Liver (tissue), 9 donors: ENCODE data around the gene RHO. TPM values are rescaled to one million over a fixed set of nuclear protein-coding genes. Genes with fewer than 3 reads are reported as not detected.

ENCODE experiments used
- DNase-seq: peaks from one replicate; pipeline ENCODE4 v3.0.0-alpha.2; 2017; ENCODE audit warnings: low spot score
- H3K27ac ChIP-seq, 2 donors: one replicate each; pipeline ENCODE4 v1.7.0; 2013; ENCODE audit warnings: inconsistent platforms in 2 of 2, low read length in 2 of 2, control low read depth in 1 of 2, low read depth in 1 of 2, mild to moderate bottlenecking in 1 of 2
- H3K27me3 ChIP-seq, 4 donors: one replicate each; pipeline versions ENCODE4 v1.6.1 to v1.7.0; 2013; ENCODE audit warnings: low read length in 3 of 4, inconsistent platforms in 1 of 4, mild to moderate bottlenecking in 1 of 4, moderate library complexity in 1 of 4; ENCODE audit not compliant: control insufficient read depth in 4 of 4, insufficient read depth in 4 of 4
- H3K36me3 ChIP-seq, 4 donors: one replicate each; pipeline versions ENCODE4 v1.6.1 to v1.7.0; 2013; ENCODE audit warnings: low read length in 3 of 4, mild to moderate bottlenecking in 3 of 4, low read depth in 1 of 4, moderate library complexity in 1 of 4; ENCODE audit not compliant: control insufficient read depth in 4 of 4, insufficient read depth in 3 of 4
- H3K4me1 ChIP-seq, 4 donors: one replicate each; pipeline versions ENCODE4 v1.6.1 to v1.7.0; 2013; ENCODE audit warnings: low read length in 3 of 4, mild to moderate bottlenecking in 3 of 4, moderate library complexity in 1 of 4; ENCODE audit not compliant: control insufficient read depth in 4 of 4, insufficient read depth in 4 of 4
- H3K4me3 ChIP-seq, 3 donors: one replicate each; pipeline versions ENCODE4 v1.6.1 to v1.7.0; 2013; ENCODE audit warnings: low read length in 3 of 3, control low read depth in 1 of 3, low read depth in 1 of 3, mild to moderate bottlenecking in 1 of 3
- H3K9ac ChIP-seq, 2 donors: one replicate each; pipeline ENCODE4 v1.7.0; 2013; ENCODE audit warnings: low read length in 2 of 2, mild to moderate bottlenecking in 2 of 2, moderate library complexity in 2 of 2, control low read depth in 1 of 2, low read depth in 1 of 2
- H3K9me3 ChIP-seq, 4 donors: one replicate each; pipeline versions ENCODE4 v1.6.1 to v1.7.0; 2013; ENCODE audit warnings: low read length in 3 of 4; ENCODE audit not compliant: control insufficient read depth in 4 of 4
- EGR1 ChIP-seq, 2 donors: IDR thresholded peaks; 2 replicates each; pipeline ENCODE4 v1.6.1; 2016 to 2018; ENCODE audit warnings: antibody characterized with exemption in 2 of 2, low read depth in 2 of 2
- FOXA2 ChIP-seq: IDR thresholded peaks from 2 replicates; pipeline ENCODE4 v1.6.1; 2016; ENCODE audit warnings: antibody characterized with exemption
- HNF4A ChIP-seq, 2 donors: conservative IDR thresholded peaks; 2 replicates each; pipeline ENCODE4 v1.6.1; 2016; ENCODE audit warnings: antibody characterized with exemption in 2 of 2, mild to moderate bottlenecking in 2 of 2
- HNF4G ChIP-seq: IDR thresholded peaks from 2 replicates; pipeline ENCODE4 v1.6.1; 2016; ENCODE audit warnings: antibody characterized with exemption
- JUND ChIP-seq, 2 donors: IDR thresholded peaks; 2 replicates each; pipeline ENCODE4 v1.6.1; 2016; ENCODE audit warnings: antibody characterized with exemption in 2 of 2
- MAX ChIP-seq: IDR thresholded peaks from 2 replicates; pipeline ENCODE4 v1.6.1; 2016; ENCODE audit warnings: antibody characterized with exemption
- NR2F2 ChIP-seq: IDR thresholded peaks from 2 replicates; pipeline ENCODE4 v1.6.1; 2016; ENCODE audit warnings: antibody characterized with exemption
- RAD21 ChIP-seq, 2 donors: IDR thresholded peaks; 2 replicates each; pipeline ENCODE4 v1.6.1; 2016; ENCODE audit warnings: antibody characterized with exemption in 2 of 2, mild to moderate bottlenecking in 2 of 2
- REST ChIP-seq: IDR thresholded peaks from 2 replicates; pipeline ENCODE4 v1.6.1; 2016; ENCODE audit warnings: antibody characterized with exemption, mild to moderate bottlenecking
- RXRA ChIP-seq, 2 donors: IDR thresholded peaks; 2 replicates each; pipeline ENCODE4 v1.6.1; 2017 to 2018; ENCODE audit warnings: antibody characterized with exemption in 2 of 2, mild to moderate bottlenecking in 1 of 2
- SP1 ChIP-seq: IDR thresholded peaks from 2 replicates; pipeline ENCODE4 v1.6.1; 2018; ENCODE audit warnings: antibody characterized with exemption, mild to moderate bottlenecking
- TAF1 ChIP-seq: conservative IDR thresholded peaks from 2 replicates; pipeline ENCODE4 v1.6.1; 2016; ENCODE audit warnings: antibody characterized with exemption, mild to moderate bottlenecking
- YY1 ChIP-seq: IDR thresholded peaks from 2 replicates; pipeline ENCODE4 v1.6.1; 2016; ENCODE audit warnings: antibody characterized with exemption, mild to moderate bottlenecking
- WGBS: extraction: QIAGEN DNeasy Blood & Tissue Kit; methylation state at CpG from one replicate; pipeline ENCODE4 v1.1.7; 2013; 5-methylcytosine and 5-hydroxymethylcytosine counted together
- polyA plus RNA-seq, 2 donors: library from polyadenylated mRNA; stranded (reverse) in 1 of 2; unstranded in 1 of 2; fragments of 200-250 nt in 1 of 2; fragments of >200 nt in 1 of 2; fragmentation: Nextera tagmentation in 1 of 2; extraction: Ambion mirVana in 1 of 2; gene quantifications; one replicate each; pipeline versions ENCODE4 v1.2.1 to v1.2.3, GENCODE V29; 2013 to 2015
- total RNA-seq, 2 donors: library from RNA; depleted of rRNA; stranded (reverse); fragments of >200 nt; gene quantifications; one replicate each; pipeline ENCODE4 v1.2.3, GENCODE V29; 2014
- TF ChIP-seq, protein P1 (sequence below): IDR thresholded peaks from 2 replicates; pipeline ENCODE4 v1.6.1; 2016; ENCODE audit warnings: antibody characterized with exemption
- TF ChIP-seq, protein P2 (sequence below): IDR thresholded peaks from 2 replicates; pipeline ENCODE4 v1.6.1; 2016; ENCODE audit warnings: antibody characterized with exemption
- TF ChIP-seq, protein P3 (sequence below): fragments of 150-350 bp; IDR thresholded peaks from 2 replicates; pipeline ENCODE4 v1.5.1; 2017; ENCODE audit warnings: improper control_type of control experiment, low read depth, low read length; ENCODE audit not compliant: missing input control
- donor health status: healthy.
- donor health status: healthy.
- donor health status: healthy.
- donor health status: healthy.
- donor health status: healthy.

RHO gene
- total and polyA plus RNA-seq, 4 donors = not detected

DNA sequence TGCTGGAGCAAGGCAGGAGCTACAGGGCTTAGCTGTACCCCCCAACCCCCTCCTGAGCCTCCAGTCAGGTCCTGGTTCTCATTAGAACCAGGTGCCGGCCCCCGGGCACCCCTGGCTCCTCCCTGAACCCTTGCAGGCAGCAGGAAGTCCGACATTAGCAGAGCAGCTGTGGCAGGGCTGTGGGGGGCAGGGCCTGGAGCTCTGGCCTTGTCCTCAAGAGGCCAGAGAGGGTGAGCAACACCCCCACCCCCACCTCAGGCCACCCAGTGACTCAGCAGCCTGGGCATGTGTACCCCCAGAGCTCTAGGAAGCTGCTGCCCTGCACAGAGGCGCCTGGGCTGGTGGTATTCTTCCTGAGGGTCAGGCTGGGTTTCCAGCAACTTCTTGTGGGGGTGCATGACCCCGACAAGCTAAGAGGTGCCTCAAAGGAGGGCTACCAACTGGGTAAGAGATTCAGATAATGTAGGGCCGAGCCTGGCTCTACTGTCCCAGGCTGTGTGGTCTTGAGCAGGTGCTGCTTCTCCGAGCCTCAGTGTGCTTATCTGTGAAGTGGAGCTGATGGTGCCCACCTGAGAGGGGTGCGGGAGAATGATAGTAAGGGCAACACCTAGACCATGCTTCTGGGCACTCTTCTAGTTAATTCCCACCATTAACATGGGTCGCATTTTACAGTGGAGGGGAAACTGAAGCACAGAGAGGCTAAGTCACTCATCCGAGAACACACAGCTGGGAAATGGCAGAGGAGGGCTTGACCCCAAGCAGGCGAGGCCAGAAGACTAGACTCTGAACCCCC is 30.5 kb downstream of the RHO start:
- H3K4me3 ChIP-seq = no peak overlapping the region
- no peak overlapping the region for H3K27ac ChIP-seq
- H3K4me1 ChIP-seq = peaks cover 0 to 6% (median 0%) of the 10 kb centered on the region in 4 donors
- peaks cover 0 to 1% (median 0%) of the 10 kb centered on the region in 4 donors for H3K36me3 ChIP-seq
- no peaks in the 10 kb centered on the region for H3K27me3 ChIP-seq
- 81% methylated on average over 11 of the region's 11 CpGs for WGBS
- TF ChIP-seq MAX (no peak), JUND (IDR thresholded peaks at IDR 0.05) (no peak), RAD21 (IDR thresholded peaks at IDR 0.05) (no peak), NR2F2 (no peak), SP1 (no peak), HNF4A (conservative IDR thresholded peaks at IDR 0.05) (no peak), TAF1 (no peak), YY1 (no peak), EGR1 (IDR thresholded peaks at IDR 0.05; ENCODE audit: low read depth in 2 of 2) (no peak), HNF4G (no peak), REST (no peak), FOXA2 (no peak), RXRA (IDR thresholded peaks at IDR 0.05) (no peak)
- TF ChIP-seq, protein P1, sequence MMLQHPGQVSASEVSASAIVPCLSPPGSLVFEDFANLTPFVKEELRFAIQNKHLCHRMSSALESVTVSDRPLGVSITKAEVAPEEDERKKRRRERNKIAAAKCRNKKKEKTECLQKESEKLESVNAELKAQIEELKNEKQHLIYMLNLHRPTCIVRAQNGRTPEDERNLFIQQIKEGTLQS = no peak
- TF ChIP-seq, protein P2, sequence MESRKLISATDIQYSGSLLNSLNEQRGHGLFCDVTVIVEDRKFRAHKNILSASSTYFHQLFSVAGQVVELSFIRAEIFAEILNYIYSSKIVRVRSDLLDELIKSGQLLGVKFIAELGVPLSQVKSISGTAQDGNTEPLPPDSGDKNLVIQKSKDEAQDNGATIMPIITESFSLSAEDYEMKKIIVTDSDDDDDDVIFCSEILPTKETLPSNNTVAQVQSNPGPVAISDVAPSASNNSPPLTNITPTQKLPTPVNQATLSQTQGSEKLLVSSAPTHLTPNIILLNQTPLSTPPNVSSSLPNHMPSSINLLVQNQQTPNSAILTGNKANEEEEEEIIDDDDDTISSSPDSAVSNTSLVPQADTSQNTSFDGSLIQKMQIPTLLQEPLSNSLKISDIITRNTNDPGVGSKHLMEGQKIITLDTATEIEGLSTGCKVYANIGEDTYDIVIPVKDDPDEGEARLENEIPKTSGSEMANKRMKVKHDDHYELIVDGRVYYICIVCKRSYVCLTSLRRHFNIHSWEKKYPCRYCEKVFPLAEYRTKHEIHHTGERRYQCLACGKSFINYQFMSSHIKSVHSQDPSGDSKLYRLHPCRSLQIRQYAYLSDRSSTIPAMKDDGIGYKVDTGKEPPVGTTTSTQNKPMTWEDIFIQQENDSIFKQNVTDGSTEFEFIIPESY = no peak
- TF ChIP-seq, protein P3, sequence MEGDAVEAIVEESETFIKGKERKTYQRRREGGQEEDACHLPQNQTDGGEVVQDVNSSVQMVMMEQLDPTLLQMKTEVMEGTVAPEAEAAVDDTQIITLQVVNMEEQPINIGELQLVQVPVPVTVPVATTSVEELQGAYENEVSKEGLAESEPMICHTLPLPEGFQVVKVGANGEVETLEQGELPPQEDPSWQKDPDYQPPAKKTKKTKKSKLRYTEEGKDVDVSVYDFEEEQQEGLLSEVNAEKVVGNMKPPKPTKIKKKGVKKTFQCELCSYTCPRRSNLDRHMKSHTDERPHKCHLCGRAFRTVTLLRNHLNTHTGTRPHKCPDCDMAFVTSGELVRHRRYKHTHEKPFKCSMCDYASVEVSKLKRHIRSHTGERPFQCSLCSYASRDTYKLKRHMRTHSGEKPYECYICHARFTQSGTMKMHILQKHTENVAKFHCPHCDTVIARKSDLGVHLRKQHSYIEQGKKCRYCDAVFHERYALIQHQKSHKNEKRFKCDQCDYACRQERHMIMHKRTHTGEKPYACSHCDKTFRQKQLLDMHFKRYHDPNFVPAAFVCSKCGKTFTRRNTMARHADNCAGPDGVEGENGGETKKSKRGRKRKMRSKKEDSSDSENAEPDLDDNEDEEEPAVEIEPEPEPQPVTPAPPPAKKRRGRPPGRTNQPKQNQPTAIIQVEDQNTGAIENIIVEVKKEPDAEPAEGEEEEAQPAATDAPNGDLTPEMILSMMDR = no peak
- no peaks in the 10 kb centered on the region for H3K9me3 ChIP-seq
- no peak overlapping the region for H3K9ac ChIP-seq
- DNase-seq = no peak
